GM19372 (cell line): ENCODE results near the gene AKTIP.
"Not testable (repeated sequence)": the region's sequence is repeated elsewhere in the genome, so short reads cannot be mapped to it uniquely, and the experiment has no call there.

ENCODE experiments used
- ATAC-seq: cut with Tn5 transposase; IDR thresholded peaks from one replicate; pipeline ENCODE4 v1.9.1; 2021; ENCODE audit warnings: mild to moderate bottlenecking, low read depth, moderate library complexity; ENCODE audit not compliant: unreplicated experiment

Gene AKTIP

DNA sequence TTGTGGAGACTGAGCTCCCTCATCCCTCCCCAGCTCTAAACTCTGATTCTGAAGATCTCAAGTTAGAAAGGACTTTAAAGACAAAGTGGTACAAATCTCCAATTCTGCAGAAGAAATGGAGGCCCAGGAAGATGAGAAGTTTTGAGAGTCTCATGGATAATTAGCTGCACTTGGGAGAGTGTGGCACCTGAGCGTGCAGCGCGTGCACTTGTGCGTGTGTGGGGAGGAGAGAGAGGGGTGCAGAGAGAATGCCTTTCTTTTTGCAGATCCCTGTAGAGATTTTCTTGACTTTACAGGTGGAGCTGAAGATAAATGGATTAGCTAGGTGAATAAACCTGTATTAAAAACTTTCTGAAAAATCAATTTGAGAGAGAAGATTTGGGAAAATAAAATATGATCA is 14.8 kb upstream of the AKTIP start:
- ATAC-seq = no peak

DNA sequence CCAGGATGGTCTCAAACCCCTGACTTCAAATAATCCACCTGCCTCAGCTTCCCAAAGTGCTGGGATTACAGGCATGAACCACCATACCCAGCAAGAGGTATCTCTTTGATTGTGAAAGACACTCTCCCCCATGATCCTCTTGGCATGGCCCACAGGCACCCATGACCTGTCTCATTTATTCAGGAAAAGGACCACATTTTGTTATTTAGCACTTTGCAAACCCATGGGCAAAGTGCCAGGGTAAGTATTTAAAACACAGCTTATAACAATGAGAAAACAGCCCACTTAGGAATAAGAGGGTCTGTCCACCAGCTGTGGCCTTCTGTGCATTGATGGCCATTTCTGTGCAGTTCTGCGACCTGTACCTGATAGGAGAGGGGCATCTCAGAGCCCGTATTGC is 12.8 kb upstream of the AKTIP start:
- no peak for ATAC-seq

DNA sequence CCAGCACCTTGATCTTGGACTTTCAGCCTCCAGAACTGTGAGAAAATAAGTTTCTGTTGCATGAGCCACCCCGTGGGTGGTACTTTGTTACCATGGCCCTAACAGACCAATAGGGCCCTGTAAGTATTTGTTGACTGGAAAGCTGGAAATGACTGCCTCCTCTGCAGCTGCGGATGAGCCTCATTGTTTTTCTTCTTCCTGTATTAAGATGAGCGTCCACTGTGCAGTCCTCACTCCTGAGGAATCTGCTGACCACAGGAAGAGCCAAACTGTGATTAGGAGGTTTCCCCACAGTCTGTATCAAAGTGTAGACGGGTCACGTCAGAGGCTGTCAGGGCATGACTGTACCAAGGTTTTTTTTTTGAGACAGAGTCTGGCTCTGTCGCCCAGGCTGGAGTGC is 12.2 kb upstream of the AKTIP start:
- no peak for ATAC-seq

DNA sequence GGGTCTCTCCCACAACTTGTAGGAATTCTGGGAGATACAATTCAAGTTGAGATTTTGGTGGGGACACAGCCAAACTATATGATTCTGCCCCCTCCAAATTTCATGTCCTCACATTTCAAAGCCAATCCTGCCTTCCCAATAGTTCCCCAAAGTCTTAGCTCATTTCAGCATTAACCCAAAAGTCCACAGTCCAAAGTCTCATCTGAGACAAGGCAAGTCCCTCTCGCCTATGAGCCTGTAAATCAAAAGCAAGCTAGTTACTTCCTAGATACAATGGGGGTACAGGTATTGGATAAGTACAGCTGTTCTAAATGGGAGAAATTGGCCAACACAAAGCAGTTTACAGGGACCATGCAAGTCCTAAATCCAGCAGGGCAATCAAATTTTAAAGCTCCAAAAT is 9.8 kb upstream of the AKTIP start:
- not testable (repeated sequence) for ATAC-seq

DNA sequence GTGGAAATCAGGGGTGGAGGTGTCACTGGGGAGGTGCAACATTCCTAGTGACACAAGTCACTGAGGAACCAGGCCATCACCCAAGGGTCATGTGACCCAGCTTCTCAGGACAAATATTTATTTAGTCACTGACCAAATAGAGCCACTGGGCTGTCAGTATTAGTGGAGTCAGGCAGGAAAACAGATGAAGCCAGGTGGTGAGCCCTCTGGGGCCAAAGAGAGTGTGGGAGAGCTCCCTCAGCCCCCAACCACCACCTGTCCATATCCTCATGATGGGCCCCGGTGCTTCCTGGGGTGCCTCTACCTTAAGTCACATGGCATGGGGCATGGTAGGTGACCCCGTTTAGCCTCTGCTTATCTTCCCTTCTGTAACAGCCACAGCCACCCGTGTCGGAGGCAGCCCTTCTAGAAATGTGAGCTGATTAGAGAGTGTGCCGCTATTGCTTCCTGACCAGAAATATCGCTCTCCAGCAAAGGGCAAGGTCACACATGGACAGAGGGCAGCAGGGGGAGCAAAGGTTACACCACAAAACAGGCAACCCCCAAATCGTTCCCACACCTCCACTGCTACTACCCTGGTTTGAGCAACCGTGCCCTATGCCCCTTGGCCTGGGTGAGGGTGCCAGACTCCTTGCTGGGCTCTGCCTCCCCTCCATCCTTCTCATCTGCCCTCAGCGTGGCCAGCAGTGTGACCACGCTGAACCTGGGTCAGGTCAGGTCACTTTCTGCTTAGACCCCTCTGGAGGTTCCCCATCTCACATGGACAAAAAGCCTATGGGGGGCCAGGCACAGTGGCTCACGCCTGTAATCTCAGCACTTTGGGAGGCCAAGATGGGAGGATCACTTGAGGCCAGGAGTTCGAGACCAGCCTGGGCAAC is 8.6 kb upstream of the AKTIP start:
- no peak for ATAC-seq

DNA sequence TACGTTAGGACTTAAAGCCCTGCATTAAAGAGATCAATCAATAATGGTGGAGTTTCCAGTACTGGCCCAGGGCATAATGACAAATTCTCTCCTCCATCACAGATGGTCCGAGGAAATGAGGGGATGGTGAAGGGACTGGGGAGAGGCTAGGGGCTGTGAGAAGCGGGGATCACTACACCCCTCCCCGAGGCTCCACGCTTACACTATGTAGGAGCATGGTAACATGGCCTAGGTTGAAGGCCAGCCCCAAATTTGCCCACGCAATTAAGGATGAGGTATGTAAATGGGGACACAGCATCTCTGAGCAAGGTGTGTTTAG is 8.0 kb upstream of the AKTIP start:
- ATAC-seq = no peak

DNA sequence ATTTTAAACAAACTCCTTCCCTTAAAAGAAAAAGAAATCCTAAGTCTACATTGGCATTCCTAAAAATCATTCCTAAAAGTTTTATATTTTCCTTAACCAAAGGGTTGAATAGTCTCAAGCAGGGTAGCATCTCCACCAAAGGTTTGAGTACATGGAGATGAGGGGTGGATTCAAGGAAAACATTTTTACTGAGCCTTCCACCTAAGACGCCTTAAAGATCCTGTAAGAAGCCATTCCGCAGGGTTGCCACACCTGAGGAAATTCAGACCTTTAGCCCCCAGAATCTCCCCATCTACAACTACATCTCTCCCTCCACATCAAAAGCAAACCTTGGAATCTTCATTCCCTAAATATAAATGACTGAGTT is 7.7 kb upstream of the AKTIP start:
- ATAC-seq = no peak

DNA sequence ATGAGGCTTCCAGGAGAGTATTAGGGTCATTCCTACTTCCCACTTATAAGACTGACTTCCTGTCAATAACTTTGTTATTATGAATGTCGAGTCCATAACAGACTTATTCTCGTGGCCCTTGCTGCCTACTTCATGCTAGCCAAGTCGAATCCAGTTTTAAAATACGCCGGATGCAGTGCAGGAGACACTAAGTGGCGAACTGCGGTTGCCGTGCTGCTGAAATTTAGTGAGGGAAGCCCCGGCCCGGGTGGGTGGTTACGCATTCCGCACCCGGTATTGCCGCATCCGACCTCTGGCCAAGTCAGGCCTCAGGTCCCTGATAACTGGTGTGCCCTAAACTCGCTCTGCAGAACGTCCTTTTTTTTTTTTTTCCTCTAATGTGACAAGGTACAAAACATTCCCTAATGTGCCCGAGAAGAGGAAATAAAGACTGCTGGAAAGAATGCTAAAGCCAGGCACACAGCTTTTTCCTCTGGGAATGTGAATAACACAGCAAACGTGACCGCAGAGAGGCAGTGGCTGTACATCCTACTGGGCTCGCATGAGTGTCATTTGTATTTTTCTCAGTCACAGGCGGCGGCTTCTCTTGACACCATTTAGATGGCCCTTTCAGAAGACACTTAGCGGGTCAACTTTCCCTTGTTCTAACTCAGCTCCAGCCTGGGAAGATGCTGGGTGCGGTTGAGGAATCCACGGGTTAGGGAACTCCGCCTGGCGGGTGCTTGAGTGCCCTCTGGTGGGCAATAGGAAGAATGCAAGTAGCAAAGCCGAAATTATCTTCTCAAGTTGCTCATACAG is 7.1 kb upstream of the AKTIP start:
- no peak for ATAC-seq

DNA sequence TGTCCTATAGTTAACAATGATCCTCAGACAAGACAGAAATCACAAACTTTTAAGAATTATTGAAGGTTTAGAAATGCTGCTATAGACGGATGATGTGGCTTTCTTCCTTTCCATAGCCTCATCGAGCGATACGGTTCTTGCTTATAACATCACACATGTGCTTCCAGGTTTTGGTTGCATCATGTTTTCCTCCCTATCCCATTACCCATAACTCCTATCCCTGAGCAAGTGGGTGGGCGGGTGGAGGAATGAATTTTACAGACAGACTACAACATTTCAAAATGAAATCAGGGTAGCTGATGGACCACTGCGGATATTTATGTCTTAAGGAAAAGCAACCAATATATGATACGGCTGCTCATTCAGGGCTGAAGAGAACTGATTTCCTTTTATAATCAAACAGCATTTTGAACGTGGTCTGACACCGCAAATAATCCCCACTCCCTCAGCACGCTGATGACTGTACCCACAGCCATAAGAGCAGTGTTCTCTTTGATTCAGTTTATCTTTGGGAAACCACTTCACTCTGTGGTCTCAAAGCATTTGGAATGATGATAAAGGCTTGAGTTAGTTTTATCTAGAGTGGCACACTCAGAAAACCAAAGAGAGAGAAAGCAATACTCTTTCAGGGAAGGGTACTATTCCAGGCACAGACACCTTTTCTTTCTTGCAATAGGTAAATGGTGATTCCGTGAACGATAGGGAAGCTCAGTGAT is 4.6 kb upstream of the AKTIP start:
- ATAC-seq = no peak

DNA sequence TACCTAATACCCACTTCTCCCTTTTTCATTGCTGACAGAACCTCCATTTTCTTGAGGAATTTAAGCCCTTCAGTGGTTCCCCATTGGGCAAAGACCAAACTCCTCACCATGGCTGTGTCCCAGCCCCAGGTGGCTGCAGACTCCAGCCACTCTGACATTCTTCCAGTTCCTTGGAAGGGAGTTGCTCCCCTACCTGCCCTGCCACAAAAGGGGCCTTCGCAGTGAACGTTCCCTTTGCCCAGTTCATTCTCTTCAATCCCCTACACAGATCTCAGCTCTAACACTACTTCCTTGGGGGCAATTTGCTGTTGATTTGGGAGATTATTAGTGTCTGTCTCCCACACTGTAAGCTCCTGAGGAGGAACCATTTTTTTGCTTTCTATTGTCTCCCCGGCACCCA is 3.2 kb upstream of the AKTIP start:
- ATAC-seq = no peak

DNA sequence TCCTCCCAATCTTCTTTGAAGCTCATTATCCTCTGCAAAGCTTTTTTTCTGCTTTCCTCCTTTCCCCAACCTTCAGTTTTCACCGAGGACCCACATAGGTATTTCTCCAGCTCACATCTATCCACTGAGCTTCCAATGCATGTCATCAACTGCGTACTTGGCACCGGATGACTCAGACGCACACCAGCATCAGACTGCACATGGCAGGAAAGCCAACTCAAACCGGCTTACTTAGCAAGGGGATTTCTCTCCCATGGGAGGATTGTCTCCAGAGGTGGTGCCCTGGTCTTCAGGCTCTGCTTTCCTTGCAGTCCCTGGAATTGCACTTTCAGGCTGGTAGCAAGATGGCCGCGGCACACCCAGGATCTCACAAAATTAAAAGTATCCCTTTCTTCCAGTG is 1.7 kb upstream of the AKTIP start:
- ATAC-seq = no peak

DNA sequence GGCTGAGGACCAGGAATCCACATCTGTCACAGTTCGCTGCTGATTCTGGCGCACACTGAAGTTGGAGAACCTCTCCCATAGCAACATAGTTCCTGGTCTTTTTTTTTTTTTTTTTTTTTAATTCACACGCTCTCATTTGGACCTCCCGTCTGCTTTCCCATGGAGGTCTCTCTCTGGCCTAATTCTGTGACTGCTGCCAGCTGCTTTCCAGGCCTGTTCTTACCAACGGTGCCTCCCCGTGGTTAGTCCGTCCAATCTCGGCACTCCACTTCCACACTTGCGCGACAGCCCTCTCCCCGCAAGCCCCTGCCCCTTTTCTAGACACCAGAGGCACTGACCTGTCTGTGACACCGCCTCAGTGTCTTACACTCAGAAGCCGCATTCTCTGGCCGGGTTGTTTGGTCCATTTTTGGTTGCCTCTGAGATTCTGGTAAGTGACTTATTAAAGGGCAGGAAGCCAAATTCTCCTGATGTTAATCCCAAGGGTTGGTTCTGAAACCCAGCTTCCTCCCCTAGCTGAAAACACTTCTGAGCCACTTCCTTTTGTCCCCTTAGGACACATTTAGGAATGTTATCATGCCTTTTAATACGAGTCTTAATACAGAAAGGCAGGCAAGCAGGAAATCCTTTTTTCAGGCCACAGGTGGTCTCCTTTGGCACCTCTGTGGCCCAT is 1.1 kb upstream of the AKTIP start:
- ATAC-seq = no peak

DNA sequence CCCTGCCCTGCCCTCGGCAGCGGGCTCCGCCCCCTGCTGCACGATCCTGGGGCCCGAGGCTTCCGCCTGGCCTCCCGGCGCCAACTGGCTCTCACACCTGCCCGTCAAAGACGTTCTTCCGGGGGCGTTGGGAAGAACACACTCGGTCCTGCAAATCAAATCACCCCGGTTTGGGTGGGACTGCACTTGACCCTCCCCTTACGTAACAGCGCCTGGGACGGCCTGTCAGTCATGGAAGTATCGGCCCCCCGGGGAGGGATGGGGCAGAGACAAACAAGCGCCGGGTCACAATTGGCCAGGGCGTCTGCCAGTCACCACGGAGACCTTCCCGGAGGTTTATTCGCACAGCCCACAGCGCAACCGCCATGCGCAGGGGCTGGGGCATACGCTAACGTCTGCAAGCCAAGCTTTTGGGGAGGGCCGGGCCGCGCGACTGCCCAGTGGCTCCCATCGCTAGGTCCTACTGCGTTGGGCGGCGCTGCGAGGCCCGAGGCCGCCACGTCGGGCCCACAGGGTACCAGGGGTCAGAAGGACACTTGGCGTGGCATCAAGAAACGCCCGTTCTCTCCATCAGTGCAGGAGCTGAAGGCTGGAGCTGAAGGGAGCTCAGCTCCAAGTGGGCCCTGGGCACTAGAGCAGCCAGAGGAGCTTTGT is 388 bp upstream of the AKTIP start:
- ATAC-seq = peak; percentile 92

DNA sequence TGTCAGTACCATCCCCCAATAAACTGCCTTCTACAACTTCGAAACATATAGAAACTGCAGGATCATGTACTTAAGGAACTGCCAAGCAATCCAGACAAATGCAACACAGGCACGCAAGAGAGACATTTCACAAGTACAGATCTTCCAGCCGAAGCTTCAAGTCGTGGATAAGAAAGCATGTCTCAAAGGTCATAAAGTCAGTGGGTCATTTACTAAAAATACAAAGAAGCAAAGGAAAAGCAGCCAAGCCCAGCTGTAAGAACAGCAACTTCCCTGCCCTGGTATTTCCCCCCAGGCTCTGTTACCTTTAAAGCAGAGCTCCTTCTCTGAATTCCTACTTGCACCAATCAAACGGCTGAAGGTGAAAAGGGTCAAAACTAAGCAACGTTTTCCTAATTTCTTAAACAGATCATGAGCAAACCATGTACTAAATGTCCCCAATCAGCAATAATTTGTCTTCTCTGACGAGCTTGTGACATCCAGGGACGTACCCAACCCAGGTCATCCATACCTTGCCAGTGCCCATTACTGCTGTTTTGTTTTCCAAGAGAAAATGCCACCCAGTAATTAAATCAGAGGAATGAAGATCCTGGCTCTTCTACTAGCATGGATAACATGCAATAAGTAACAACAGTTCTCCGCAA is 1.7 kb downstream of the AKTIP start:
- ATAC-seq = no peak

DNA sequence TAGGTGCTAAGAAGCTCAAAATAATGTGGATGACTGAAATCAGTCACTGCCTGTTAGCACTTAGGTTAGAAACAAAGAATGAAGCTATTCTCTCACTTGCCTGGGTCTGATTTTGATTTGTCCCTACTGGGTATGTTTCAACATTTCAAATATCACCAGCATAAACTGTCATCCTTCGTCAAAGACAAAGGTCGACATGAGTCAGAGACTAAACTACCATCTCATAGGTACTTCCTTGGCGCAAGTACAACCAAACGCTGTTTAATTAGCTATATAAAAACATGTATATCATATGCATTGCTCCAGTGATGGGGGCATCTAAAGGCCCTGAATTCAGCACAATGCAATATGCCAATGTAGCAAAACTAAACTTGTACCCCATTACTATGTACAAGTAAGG is 4.0 kb downstream of the AKTIP start:
- no peak for ATAC-seq

DNA sequence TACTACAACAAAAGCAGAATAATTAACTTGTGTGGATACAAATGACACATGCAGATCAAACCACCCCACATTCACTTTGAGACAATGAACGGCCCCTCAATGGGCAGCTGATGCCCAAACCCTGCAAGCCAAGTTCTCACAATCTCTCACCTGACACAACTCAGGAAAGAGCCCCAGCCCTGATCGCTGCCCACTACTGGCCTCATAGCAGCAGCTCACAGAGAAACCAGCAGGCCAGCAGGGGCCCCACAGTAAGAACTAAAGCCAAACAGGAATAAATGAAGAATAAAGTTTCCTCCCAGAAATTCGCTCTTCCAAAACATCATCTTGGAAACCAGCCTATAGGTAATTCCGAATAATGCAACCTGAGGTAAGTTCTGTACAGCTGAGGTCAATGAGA is 7.7 kb downstream of the AKTIP start:
- ATAC-seq = no peak

DNA sequence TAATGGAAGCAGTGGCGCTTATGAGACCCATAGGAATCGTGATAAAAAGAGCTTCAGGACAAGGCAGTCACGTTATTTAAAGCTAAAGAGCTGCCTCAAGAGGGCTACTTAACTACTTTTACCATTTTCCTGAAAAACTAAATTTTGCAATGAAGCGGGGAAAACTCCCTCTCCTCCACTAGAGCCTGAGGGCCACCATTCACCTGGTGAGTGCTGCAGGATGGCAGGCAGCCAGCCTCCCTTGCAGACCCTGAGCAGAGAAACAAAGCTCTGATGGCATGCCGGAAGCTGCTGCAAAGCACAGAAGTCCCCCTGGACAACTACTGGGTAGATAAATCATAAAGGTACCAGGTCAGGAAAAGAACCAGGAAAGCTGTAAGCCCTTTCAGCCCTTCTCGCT is 8.4 kb downstream of the AKTIP start:
- ATAC-seq = no peak

DNA sequence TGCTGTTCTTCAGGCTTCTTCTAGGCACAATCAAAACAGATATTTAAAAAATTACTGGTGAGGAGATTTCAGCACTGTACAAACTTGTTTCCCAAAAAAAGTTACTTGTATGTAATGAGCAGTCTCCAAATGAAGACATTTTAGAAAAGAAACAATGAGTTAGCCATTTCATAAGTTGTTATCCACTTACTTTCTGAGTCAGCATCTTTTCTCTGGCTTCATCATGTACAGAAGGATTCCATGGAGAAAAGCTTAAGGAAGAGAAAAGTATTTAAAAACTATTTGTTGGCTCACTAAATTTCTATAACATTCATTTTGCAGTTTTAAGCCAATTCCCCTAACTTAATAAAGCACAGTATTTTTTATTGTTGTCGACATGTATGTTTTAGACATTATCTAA is 10.5 kb downstream of the AKTIP start:
- ATAC-seq = no peak

DNA sequence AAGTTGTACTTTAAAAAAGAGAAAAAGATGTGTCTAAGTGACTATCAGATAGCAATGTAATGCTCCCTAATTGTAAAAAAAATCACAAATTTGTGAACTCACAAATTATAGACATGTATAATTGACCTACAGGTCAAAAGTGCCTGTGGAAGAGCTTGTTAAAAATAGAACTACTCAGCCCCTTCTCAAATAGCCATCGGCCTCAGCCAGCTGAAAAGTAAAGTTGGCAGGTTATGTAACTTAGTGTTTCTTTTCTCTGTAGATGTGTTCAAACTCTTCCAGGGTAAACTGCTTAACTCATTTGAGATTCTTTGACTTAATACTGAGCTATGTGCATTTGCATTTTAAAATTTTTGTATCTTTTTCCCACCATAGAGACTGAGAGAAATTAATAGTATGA is 13.3 kb downstream of the AKTIP start:
- no peak for ATAC-seq

DNA sequence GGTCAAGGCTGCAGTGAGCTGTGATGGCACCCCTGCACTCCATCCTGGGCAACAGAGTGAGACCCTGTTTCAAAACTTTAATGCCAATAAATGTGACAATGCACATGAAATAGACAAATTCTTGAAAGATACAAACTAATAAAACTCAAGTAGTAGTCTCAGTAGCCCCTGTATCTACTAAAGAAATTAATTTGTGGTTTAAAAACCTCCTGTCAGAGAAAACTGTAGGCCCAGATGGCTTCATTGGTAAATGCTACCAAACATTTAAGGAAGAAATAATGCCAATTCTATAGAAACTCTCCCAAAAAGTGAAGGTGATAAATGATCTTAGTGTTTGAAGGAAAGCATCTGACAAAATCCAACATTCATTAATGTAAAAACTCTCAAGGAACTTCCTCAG is 16.8 kb downstream of the AKTIP start:
- no peak for ATAC-seq
